Stomach (tissue), 9 donors: ENCODE data around the gene RNASE7. TPM values are rescaled to one million over a fixed set of nuclear protein-coding genes. Genes with fewer than 3 reads are reported as not detected.
A peak's percentile ranks its signal among the peaks of the same experiment; 100 is the strongest.

Source experiments
- DNase-seq, 2 donors: peaks; one replicate each; pipeline versions ENCODE4 v3.0.0 to v3.0.0-alpha.2; 2013 to 2019
- H3K27ac ChIP-seq, 5 donors: fragments of 200-600 bp in 4 of 5; sonication (generic) in 4 of 5; one replicate each; pipeline ENCODE4 v1.5.1; 2013 to 2019; ENCODE audit warnings: mild to moderate bottlenecking in 1 of 5, moderate library complexity in 1 of 5
- H3K27me3 ChIP-seq, 3 donors: fragments of 200-600 bp; sonication (generic); one replicate each; pipeline ENCODE4 v1.5.1; 2017 to 2019; ENCODE audit warnings: mixed run types in 1 of 3
- H3K36me3 ChIP-seq, 4 donors: fragments of 200-600 bp; sonication (generic); 1 replicate in 3 of 4; 2 replicates in 1 of 4; pipeline ENCODE4 v1.5.1; 2016 to 2019
- H3K4me1 ChIP-seq, 4 donors: fragments of 200-600 bp; sonication (generic); one replicate each; pipeline ENCODE4 v1.5.1; 2016 to 2019
- H3K4me3 ChIP-seq, 4 donors: fragments of 200-600 bp; sonication (generic) in 3 of 4; one replicate each; pipeline ENCODE4 v1.5.1; 2016 to 2019; ENCODE audit warnings: mild to moderate bottlenecking in 1 of 4
- H3K9me3 ChIP-seq, 4 donors: fragments of 200-600 bp; sonication (generic); one replicate each; pipeline ENCODE4 v1.5.1; 2016 to 2019
- EP300 ChIP-seq: sonication (generic); formaldehyde crosslinking; IDR thresholded peaks from one replicate; pipeline ENCODE4 v1.6.1; 2017; ENCODE audit warnings: antibody characterized with exemption
- POLR2A ChIP-seq, 4 donors: fragments of 450-650 bp; IDR thresholded peaks; one replicate each; pipeline ENCODE4 v1.6.1; 2016; ENCODE audit warnings: antibody characterized with exemption in 4 of 4, control low read depth in 2 of 4, mild to moderate bottlenecking in 1 of 4, moderate library complexity in 1 of 4
- POLR2AphosphoS5 ChIP-seq, 3 donors: sonication (generic); formaldehyde crosslinking; IDR thresholded peaks; one replicate each; pipeline ENCODE4 v1.6.1; 2016; ENCODE audit warnings: antibody characterized with exemption in 3 of 3
- WGBS, 5 donors: extraction: QIAGEN DNeasy Blood & Tissue Kit in 3 of 5; methylation state at CpG; one replicate each; pipeline versions ENCODE4 v1.1.5 to v1.1.7; 2013 to 2018; 5-methylcytosine and 5-hydroxymethylcytosine counted together
- intact Hi-C: fragments of 100-400 bp; cut with DNase I; formaldehyde crosslinking; loops from one replicate; pipeline ENCODE4 v1.15.1; 2023; ENCODE audit warnings: low total_unique reads
- polyA plus RNA-seq, 3 donors: library from polyadenylated mRNA; stranded (reverse); fragments of 200-250 nt; gene quantifications; one replicate each; pipeline ENCODE4 v1.2.3, GENCODE V29; 2013
- total RNA-seq, 5 donors: library from RNA; depleted of rRNA; stranded (reverse); fragments of >200 nt; gene quantifications; one replicate each; pipeline versions ENCODE4 v1.1.0 to v1.2.3, GENCODE V29; 2014 to 2016
- TF ChIP-seq, protein P1 (sequence below), 7 experiments: fragments of 450-650 bp in 4 of 7; fragments of 200-600 bp in 3 of 7; sonication (generic) in 3 of 7; IDR thresholded peaks; one replicate each; pipeline ENCODE4 v1.5.1; 2016 to 2019; ENCODE audit warnings: antibody characterized with exemption in 7 of 7, control low read depth in 2 of 7, mild to moderate bottlenecking in 1 of 7
- donor health status: healthy with polysubstance abuse.
- donor health status: Bipolar disorder and iron deficiency.
- donor health status: healthy.

RNASE7 gene
- total and polyA plus RNA-seq, 8 donors: 0.58 to 2.6 TPM; not detected in 6

DNA sequence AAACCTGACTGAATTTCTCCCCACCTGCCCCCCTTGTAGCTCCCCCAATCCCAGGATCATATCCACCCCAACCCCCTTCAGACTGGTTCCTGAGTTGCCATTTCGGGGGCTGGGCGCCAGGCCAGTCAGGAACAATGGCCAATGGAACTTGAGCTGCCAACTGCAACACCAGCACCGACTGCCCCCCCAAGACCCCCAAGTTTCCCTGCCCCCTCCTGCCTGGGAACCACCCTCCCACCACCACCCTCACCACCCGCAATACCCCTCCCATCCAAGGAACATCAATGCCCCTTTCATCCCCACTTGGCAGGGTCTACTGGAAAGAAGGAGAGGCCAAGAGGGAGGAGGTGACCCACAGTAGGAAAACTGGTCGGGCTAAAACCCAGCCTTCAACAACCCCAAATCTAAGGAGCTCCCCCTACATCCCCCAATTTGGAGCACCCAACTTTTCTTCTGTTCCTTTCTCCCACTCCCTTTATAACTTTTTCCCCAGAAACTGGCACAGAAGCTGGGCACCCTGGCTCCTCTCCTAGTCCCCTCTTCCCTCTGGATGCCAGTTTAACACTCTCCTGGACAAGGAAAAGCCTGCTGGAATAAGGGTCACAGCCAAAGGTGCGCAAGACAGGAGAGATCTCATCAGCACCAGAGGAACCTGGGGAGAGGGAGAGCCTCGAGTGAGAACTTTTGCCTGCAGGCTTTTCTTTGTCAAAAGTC lies 15.7 kb upstream of the RNASE7 start:
- peak overlapping the region in 4 of 5 donors; percentile 82 to 91 (median 88) for H3K27ac ChIP-seq
- peaks cover 0 to 14% (median 0%) of the 10 kb centered on the region in 3 donors for H3K27me3 ChIP-seq
- no peaks in the 10 kb centered on the region for H3K9me3 ChIP-seq
- TF ChIP-seq POLR2A (IDR thresholded peaks at IDR 0.05) (no peak), POLR2AphosphoS5 (IDR thresholded peaks at IDR 0.05) (no peak), EP300 (no peak)
- TF ChIP-seq, protein P1, sequence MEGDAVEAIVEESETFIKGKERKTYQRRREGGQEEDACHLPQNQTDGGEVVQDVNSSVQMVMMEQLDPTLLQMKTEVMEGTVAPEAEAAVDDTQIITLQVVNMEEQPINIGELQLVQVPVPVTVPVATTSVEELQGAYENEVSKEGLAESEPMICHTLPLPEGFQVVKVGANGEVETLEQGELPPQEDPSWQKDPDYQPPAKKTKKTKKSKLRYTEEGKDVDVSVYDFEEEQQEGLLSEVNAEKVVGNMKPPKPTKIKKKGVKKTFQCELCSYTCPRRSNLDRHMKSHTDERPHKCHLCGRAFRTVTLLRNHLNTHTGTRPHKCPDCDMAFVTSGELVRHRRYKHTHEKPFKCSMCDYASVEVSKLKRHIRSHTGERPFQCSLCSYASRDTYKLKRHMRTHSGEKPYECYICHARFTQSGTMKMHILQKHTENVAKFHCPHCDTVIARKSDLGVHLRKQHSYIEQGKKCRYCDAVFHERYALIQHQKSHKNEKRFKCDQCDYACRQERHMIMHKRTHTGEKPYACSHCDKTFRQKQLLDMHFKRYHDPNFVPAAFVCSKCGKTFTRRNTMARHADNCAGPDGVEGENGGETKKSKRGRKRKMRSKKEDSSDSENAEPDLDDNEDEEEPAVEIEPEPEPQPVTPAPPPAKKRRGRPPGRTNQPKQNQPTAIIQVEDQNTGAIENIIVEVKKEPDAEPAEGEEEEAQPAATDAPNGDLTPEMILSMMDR (IDR thresholded peaks at IDR 0.05): no peak
- intact Hi-C loops: no loop called here
- DNase-seq: peak in 1 of 2 donors; percentile 74
- H3K4me3 ChIP-seq: peak overlapping the region in 2 of 4 donors; percentile 89 to 90
- H3K36me3 ChIP-seq: peaks cover 4 to 11% (median 8%) of the 10 kb centered on the region in 4 donors
- WGBS, 5 donors: 62 to 72% (median 64%) methylated on average over 6 to 7 of the region's 7 CpGs
- peaks cover 12 to 52% (median 39%) of the 10 kb centered on the region in 4 donors for H3K4me1 ChIP-seq

DNA sequence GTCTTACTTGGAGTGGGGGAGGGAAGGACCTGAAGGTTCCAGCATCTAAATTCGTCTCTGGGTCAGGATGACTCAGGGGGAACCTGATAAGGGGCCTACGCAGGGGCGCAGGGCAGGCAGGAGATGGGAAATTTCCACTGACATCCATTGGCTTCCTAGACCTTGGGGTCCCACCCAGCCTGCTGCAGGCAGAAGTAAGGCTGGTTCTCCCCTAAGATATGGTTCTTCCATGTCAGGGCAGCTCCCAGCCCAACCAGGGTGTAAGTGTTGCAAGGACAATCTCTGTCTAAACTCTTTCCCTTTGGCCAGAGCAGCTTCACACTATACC lies 15.2 kb upstream of the RNASE7 start:
- H3K27ac ChIP-seq: peak overlapping the region in 3 of 5 donors; percentile 86 to 91 (median 91)
- DNase-seq: no peak
- H3K4me1 ChIP-seq: peaks cover 12 to 50% (median 39%) of the 10 kb centered on the region in 4 donors
- 30 to 43% (median 38%) methylated on average over 3 of the region's 3 CpGs for WGBS, 5 donors
- H3K4me3 ChIP-seq: no peak overlapping the region
- TF ChIP-seq, protein P1 (IDR thresholded peaks at IDR 0.05): no peak
- TF ChIP-seq POLR2AphosphoS5 (IDR thresholded peaks at IDR 0.05) (no peak), POLR2A (IDR thresholded peaks at IDR 0.05) (no peak), EP300 (no peak)
- no peaks in the 10 kb centered on the region for H3K9me3 ChIP-seq
- peaks cover 0 to 5% (median 3%) of the 10 kb centered on the region in 4 donors for H3K36me3 ChIP-seq
- intact Hi-C loops: no loop called here
- peaks cover 0 to 14% (median 0%) of the 10 kb centered on the region in 3 donors for H3K27me3 ChIP-seq

DNA sequence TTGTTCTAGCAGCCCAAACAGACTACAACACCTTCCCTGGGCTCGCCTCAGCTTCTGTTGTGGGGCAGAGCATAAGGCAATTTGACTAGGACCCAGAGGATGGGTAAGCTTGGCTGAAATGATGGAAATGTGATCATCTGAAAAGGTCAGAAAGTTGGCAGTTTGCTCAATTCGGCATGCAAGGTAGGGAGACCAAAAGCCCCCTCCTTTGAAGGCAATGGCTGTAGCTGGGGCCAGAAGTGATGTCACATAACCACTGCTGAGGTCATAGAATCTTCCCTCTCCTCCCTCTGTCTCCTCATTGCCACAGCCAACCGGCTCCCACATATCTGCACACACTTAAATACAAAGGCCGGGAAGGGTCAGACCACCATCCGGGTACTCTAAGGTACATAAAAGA lies 12.2 kb upstream of the RNASE7 start, which contains the start of gene TPPP2:
Gene TPPP2, plus strand, starts transcription at position 301 of the 400 bp plus-strand sequence. CDS start 365 bp downstream, outside the sequence.
- Histone ChIP-seq H3K27me3 (peaks cover 0 to 9% (median 0%) of the 10 kb centered on the region in 3 donors), H3K4me3 (no peak within 1 kb of the TSS), H3K9me3 (no peaks in the 10 kb centered on the region), H3K4me1 (peaks cover 12 to 21% (median 18%) of the 10 kb centered on the region in 4 donors), H3K27ac (no peak within 1 kb of the TSS), H3K36me3 (no peaks in the 10 kb centered on the region)
- intact Hi-C loops: no loop called here
- TF ChIP-seq EP300 (no peak), POLR2A (IDR thresholded peaks at IDR 0.05) (no peak), POLR2AphosphoS5 (IDR thresholded peaks at IDR 0.05) (no peak)
- TF ChIP-seq, protein P1 (IDR thresholded peaks at IDR 0.05): no peak
- no peak for DNase-seq
- 88 to 100% (median 93%) methylated on average over 5 of the region's 5 CpGs for WGBS, 5 donors

DNA sequence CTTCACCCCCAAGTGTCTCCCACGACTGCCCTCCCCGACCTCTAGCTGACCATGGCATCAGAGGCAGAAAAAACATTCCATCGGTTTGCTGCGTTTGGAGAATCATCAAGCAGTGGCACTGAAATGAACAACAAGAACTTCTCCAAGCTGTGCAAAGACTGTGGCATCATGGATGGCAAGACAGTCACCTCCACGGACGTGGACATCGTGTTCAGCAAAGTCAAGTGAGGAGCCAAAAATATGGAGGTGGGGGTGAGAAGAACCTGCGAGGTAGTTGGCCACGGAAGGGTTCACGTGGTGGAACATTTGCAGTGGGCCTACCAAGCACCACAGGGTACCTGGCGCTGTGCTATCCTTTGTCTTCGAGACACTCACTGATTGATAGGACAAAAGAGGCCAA lies 11.6 kb upstream of the RNASE7 start:
- 81 to 94% (median 87%) methylated on average over 12 of the region's 12 CpGs for WGBS, 5 donors
- Histone ChIP-seq H3K4me3 (no peak overlapping the region), H3K9me3 (no peaks in the 10 kb centered on the region), H3K36me3 (no peaks in the 10 kb centered on the region), H3K27ac (no peak overlapping the region), H3K4me1 (peaks cover 8 to 16% (median 12%) of the 10 kb centered on the region in 4 donors), H3K27me3 (peaks cover 0 to 3% (median 0%) of the 10 kb centered on the region in 3 donors)
- no peak for DNase-seq
- intact Hi-C loops: no loop called here
- no peak for TF ChIP-seq POLR2A (IDR thresholded peaks at IDR 0.05)
- no peak for TF ChIP-seq EP300
- TF ChIP-seq, protein P1 (IDR thresholded peaks at IDR 0.05): no peak
- TF ChIP-seq POLR2AphosphoS5 (IDR thresholded peaks at IDR 0.05): no peak
